VCaP (cell line): Measurements from ENCODE around the gene TRIM68.

ENCODE experiments used
- H3K27ac ChIP-seq: fragments of 450-650 bp; 2 replicates; pipeline ENCODE4 v1.5.1; 2017
- TF ChIP-seq, protein P1 (sequence below): fragments of 450-650 bp; conservative IDR thresholded peaks from 2 replicates; pipeline ENCODE4 v1.5.1; 2017; ENCODE audit warnings: mild to moderate bottlenecking, moderate library complexity

TRIM68 gene

DNA sequence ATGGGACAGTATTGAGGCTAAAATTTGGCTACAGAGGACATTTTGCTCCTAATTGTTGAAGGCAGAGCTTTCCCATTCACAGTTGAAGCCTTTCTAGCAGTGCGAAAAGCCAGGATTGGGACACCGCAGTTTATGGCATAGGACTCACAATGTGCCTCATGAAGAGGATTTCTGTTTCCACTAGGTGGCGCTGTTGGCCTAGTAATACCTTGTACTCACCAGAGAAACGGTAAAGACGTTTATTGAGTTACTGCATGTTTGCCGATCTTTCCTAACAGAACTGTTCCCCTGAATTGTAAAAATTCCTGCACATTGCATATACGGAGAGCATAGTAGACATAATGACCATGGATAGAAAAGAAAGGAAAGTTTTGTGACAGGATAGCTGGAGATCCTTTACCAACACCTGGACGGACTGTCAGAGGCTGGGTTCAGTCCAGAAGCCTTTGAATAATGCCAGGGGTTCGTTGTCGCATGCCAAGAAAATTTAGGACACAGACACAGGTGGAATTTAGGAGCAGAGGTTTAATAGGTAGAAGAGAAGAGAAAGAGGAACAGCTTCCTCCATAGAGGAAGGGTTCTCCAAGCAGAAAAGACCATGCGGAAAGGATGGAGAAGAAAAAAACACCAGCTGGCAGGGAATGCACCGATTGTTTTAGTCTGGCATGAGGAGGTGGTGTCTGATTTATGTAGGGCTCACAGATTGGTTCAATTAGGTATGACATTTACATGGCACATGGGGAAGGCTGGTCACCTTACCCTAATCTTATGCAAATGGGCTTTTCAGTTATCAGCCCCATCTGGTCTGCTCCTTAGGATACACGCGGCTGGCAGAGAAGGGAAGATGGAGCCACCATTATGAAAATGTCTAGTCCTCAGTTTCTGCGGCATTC, 18.4 kb upstream of the TRIM68 start:
- TF ChIP-seq, protein P1, sequence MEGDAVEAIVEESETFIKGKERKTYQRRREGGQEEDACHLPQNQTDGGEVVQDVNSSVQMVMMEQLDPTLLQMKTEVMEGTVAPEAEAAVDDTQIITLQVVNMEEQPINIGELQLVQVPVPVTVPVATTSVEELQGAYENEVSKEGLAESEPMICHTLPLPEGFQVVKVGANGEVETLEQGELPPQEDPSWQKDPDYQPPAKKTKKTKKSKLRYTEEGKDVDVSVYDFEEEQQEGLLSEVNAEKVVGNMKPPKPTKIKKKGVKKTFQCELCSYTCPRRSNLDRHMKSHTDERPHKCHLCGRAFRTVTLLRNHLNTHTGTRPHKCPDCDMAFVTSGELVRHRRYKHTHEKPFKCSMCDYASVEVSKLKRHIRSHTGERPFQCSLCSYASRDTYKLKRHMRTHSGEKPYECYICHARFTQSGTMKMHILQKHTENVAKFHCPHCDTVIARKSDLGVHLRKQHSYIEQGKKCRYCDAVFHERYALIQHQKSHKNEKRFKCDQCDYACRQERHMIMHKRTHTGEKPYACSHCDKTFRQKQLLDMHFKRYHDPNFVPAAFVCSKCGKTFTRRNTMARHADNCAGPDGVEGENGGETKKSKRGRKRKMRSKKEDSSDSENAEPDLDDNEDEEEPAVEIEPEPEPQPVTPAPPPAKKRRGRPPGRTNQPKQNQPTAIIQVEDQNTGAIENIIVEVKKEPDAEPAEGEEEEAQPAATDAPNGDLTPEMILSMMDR, result peak; percentile 75

DNA sequence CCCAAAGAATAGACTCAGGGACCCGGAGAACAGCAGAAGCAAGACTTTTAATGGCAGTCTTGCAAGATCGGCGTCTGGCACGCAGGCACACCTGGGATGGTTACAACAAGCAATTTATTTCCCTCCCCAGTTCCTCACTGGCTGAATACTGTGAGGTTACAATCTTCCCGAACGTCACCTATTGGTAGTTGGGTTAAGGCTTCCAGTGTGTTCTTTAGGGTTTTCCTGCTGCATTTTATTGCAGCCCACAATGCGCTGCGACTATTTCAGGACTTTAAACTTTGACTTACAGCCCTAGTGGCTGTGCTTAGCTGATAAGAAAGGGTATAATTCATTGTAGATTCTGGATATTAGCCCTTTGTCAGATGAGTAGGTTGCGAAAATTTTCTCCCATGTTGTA, 11.5 kb upstream of the TRIM68 start:
- H3K27ac ChIP-seq, result no peak overlapping the region
- TF ChIP-seq, protein P1, result no peak

More for the DNA sequence above, 18.4 kb upstream of the TRIM68 start:
- H3K27ac ChIP-seq, result peak overlapping the region; percentile 51; the same call in 1 of the 2 replicates

DNA sequence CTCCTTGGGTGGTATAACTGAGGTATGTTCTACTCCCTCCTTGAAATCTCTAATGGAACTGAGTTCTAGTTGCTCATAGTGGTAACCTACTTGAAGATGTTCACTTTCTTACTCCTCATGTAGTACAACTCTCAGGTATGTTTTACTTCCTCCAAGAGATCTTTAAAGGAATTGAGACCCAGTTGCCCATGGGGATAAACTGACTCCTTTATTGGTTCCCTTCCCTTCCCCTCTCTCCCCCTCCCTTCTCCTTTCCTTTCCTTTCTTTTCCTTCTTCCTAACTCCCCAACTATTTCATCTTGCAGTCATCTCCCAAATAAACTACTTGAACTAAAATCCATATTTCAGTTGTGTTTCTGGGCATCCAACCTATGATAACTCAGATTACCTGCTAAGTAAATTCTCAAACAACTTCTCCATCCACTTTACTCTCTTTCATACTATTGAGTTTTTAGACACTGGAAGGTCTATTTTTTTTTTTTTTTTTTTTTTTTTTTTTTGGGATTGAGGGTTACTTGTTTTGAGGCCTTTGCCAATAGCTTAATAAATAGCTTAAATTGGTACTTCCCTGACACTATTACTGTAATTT, 7.9 kb upstream of the TRIM68 start:
- TF ChIP-seq, protein P1, result no peak
- no peak overlapping the region for H3K27ac ChIP-seq

DNA sequence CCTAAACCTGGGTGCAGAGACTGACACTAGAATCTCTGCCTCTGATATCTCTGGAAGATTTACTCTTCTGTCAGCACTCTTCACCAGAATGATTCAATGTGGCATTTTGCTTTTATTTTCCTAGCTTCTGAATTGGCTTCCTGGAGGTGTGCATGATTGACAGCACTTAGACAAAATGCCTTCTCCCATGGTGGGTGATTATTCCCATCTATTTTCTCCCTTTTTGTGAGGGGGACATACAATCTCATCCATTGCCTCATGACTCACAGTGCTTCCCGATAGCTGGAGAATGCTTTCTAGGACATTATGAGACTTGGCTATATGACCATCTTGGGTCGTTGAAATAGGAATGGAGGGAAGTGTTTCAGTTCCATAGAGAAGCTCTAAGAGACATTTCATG, 4.0 kb upstream of the TRIM68 start:
- TF ChIP-seq, protein P1, result no peak
- no peak overlapping the region for H3K27ac ChIP-seq

DNA sequence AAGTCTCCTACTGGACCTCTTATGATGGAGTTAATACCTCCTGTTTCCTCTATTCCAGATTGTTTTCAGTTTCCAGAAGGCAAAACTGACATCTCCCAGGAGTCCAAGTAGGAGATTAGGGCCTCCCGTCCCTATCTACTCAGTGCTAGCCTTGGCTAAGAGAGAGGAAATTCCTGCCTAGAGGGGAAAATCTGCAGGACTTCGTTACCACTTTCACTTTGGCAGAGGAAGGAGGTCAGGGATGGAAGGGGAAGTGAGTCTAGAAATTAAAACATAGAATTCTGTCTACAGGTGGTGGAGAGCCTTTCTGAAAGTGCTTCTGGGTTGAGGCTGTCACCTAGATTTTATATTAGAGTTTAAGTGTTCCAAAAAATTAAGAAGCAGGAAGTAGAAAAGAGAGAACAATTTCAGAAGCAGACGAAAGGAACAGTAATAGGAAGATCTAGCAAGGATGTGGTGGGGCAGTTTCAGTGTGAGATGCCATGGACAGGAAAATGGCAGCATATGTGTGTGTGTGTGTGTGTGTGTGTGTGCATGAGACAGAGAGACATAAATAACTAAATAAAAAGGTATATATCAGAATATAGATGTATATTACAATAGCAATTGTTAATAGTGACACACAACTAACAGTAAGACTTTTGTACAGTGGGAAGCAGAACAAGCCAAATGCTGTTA, 2.4 kb upstream of the TRIM68 start:
- TF ChIP-seq, protein P1, result no peak
- H3K27ac ChIP-seq, result no peak overlapping the region

DNA sequence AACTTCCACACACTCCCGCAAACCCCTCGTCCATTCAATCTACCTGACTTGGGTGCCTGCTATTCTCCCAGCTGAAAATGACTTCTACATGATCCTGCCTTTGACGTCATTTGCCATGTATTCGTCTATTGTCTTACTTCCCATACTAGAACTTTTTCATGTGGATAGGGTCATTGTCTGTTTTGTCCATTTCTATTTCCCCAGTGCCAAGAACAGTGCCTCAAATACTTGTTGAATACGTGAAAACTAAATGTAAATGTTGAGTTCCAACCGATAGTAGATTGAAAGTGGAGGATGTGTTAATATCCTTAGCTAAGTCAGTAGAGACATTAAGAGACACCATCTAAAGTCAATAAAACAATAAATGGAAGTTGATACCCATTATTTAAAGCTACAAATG, 935 bp downstream of the TRIM68 start:
- TF ChIP-seq, protein P1, result no peak
- peak overlapping the region; percentile 87 for H3K27ac ChIP-seq

DNA sequence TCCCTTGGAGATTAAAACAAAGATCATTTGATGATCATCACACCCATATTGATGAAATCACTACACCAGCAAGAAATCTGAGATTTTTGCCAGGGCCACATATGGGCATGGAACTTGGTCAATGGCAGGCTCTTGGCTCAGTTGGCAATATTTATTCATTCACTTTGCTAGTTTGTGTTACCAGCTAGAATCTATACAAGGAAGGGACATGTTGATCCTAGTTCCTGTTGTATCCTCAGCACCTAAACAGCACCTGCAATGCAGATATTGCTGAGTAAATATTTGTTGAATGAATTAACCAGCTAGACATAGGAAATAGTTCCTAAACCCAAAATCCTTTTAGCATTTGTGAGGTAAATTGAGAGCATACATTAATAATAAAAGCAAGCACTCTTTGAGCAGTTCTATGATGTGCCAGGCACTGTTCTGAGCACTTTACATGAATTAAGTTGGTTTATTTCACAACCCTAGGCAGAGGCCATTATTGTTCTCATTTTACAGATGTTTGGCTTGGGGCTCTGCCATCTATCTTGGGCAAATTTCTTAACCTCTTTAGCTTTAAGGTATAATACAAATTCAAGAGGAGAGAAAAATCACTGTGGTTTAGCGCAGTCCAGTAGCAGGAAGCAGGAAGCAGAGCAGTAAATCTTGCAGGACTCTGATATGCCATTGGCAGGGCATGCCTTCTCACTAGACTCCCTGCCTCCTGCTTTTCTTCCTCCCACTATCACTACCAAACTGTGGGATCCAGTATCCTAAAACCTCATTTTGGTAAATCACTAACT, 1.6 kb downstream of the TRIM68 start:
- H3K27ac ChIP-seq, result peak overlapping the region; percentile 87
- TF ChIP-seq, protein P1, result no peak
